ENCODE results near the gene SPATA9.
A peak's percentile ranks its signal among the peaks of the same experiment; 100 is the strongest.
"Not testable (repeated sequence)": the region's sequence is repeated elsewhere in the genome, so short reads cannot be mapped to it uniquely, and the experiment has no call there.

The SPATA9 gene

GRCh38 chr5:95672641-95673040, 10.2 kb downstream of the SPATA9 start:
- no peak for DNase-seq

- DNase-seq = no peak
Observed at GRCh38 chr5:95671826-95672225, 11.0 kb downstream of the SPATA9 start.

GRCh38 chr5:95670568-95670967, 12.2 kb downstream of the SPATA9 start:
- DNase-seq = peak; percentile 14

- DNase-seq = no peak
Observed at GRCh38 chr5:95669985-95670384, 12.8 kb downstream of the SPATA9 start.

- peak; percentile 83 for DNase-seq
Observed at GRCh38 chr5:95669540-95669939, 13.3 kb downstream of the SPATA9 start.

- peak; percentile 23 for DNase-seq
Observed at GRCh38 chr5:95668728-95669127, 14.1 kb downstream of the SPATA9 start.

GRCh38 chr5:95668216-95668615, 14.6 kb downstream of the SPATA9 start:
- DNase-seq = peak; percentile 36

- DNase-seq = no peak
Observed at GRCh38 chr5:95667678-95668077, 15.1 kb downstream of the SPATA9 start.

GRCh38 chr5:95667061-95667618, 15.7 kb downstream of the SPATA9 start:
- DNase-seq = no peak

GRCh38 chr5:95664204-95664786, 18.5 kb downstream of the SPATA9 start:
- peak; percentile 31 for DNase-seq

GRCh38 chr5:95662946-95663345, 19.8 kb downstream of the SPATA9 start:
- no peak for DNase-seq

- no peak for DNase-seq
Observed at GRCh38 chr5:95660060-95660459, 22.7 kb downstream of the SPATA9 start.

GRCh38 chr5:95655575-95655974, 27.2 kb downstream of the SPATA9 start:
- DNase-seq = no peak

GRCh38 chr5:95654196-95654595, 28.6 kb downstream of the SPATA9 start:
- DNase-seq = no peak

GRCh38 chr5:95652849-95653248, 29.9 kb downstream of the SPATA9 start:
- no peak for DNase-seq

- no peak for DNase-seq
Observed at GRCh38 chr5:95649842-95650620, 32.8 kb downstream of the SPATA9 start.

- no peak for DNase-seq
Observed at GRCh38 chr5:95649274-95649673, 33.5 kb downstream of the SPATA9 start.

GRCh38 chr5:95647886-95648860, 34.6 kb downstream of the SPATA9 start:
- no peak for DNase-seq

GRCh38 chr5:95646569-95647431, 36.0 kb downstream of the SPATA9 start, which contains the start of gene RFESD:
TSS of gene RFESD (plus strand) at chr5:95646777. CDS start at chr5:95652272, 5,495 bp downstream.
- peak; percentile 97 for DNase-seq

GRCh38 chr5:95646226-95646568, 36.6 kb downstream of the SPATA9 start:
- not testable (repeated sequence) for DNase-seq

- peak; percentile 50 for DNase-seq
Observed at GRCh38 chr5:95644351-95645042, 38.3 kb downstream of the SPATA9 start.

Measured in fibroblast of skin of abdomen (primary cell).